Heart left ventricle (tissue), 16 donors: ENCODE data around the gene FARP1. TPM values are rescaled to one million over a fixed set of nuclear protein-coding genes. Genes with fewer than 3 reads are reported as not detected.

ENCODE experiments used
- ATAC-seq, 4 donors: fragments of 200-7000 bp; cut with Tn5 transposase; one replicate each; pipeline ENCODE4 v1.9.1; 2020 to 2022; ENCODE audit warnings: moderate library complexity in 4 of 4, mild to moderate bottlenecking in 3 of 4, moderate number of reproducible peaks in 1 of 4
- DNase-seq, 5 donors: peaks; one replicate each; pipeline ENCODE4 v3.0.0-alpha.2; 2020
- H3K27ac ChIP-seq, 12 donors: fragments of 200-600 bp; sonication (generic) in 4 of 12; one replicate each; pipeline versions ENCODE4 v1.5.0 to v1.8.0; 2016 to 2022; ENCODE audit warnings: mild to moderate bottlenecking in 2 of 12
- H3K27me3 ChIP-seq, 9 donors: fragments of 200-600 bp; sonication (generic) in 2 of 9; one replicate each; pipeline versions ENCODE4 v1.5.1 to v1.8.0; 2016 to 2022; ENCODE audit warnings: mild to moderate bottlenecking in 3 of 9
- H3K36me3 ChIP-seq, 9 donors: fragments of 200-600 bp; sonication (generic) in 2 of 9; one replicate each; pipeline versions ENCODE4 v1.5.0 to v1.8.0; 2018 to 2022; ENCODE audit warnings: mild to moderate bottlenecking in 2 of 9
- H3K4me1 ChIP-seq, 12 donors: fragments of 200-600 bp; sonication (generic) in 4 of 12; one replicate each; pipeline versions ENCODE4 v1.5.0 to v1.8.0; 2016 to 2022; ENCODE audit warnings: mild to moderate bottlenecking in 3 of 12
- H3K4me3 ChIP-seq, 12 donors: fragments of 200-600 bp; sonication (generic) in 4 of 12; one replicate each; pipeline versions ENCODE4 v1.5.0 to v1.8.0; 2017 to 2022; ENCODE audit warnings: mild to moderate bottlenecking in 9 of 12, moderate library complexity in 4 of 12
- H3K9me3 ChIP-seq, 12 donors: fragments of 200-600 bp; sonication (generic) in 4 of 12; one replicate each; pipeline versions ENCODE4 v1.5.0 to v1.8.0; 2016 to 2022; ENCODE audit warnings: mild to moderate bottlenecking in 1 of 12
- CTCF ChIP-seq, 12 donors: fragments of 200-600 bp; sonication (generic) in 4 of 12; IDR thresholded peaks; one replicate each; pipeline versions ENCODE4 v1.5.0 to v1.8.0; 2018 to 2022; ENCODE audit warnings: antibody characterized with exemption in 12 of 12, mild to moderate bottlenecking in 5 of 12
- POLR2A ChIP-seq, 2 donors: fragments of 450-650 bp; IDR thresholded peaks; one replicate each; pipeline ENCODE4 v1.6.1; 2017; ENCODE audit warnings: antibody characterized with exemption in 2 of 2, mild to moderate bottlenecking in 2 of 2, moderate library complexity in 2 of 2
- WGBS, 4 donors: extraction: QIAGEN DNeasy Blood & Tissue Kit in 2 of 4; methylation state at CpG; one replicate each; pipeline versions ENCODE4 v1.1.5 to v1.1.7; 2013 to 2018; 5-methylcytosine and 5-hydroxymethylcytosine counted together
- intact Hi-C, 10 donors: fragments of 100-400 bp; cut with DNase I; formaldehyde crosslinking; loops; one replicate each; pipeline versions ENCODE4 v1.11.1 to v1.14.2; 2022
- polyA plus RNA-seq, 2 donors: library from polyadenylated mRNA; stranded (reverse); fragments of 200-250 nt; gene quantifications; one replicate each; pipeline ENCODE4 v1.2.3, GENCODE V29; 2013
- total RNA-seq, 9 donors: library from RNA; depleted of rRNA in 2 of 9; stranded (reverse); fragments of >200 nt in 2 of 9; fragmentation: NEBNext Ultra II Directional in 3 of 9; extraction: Animal tissue kit (Norgen Biotek cat#: 25700) in 3 of 9; gene quantifications; one replicate each; pipeline versions ENCODE4 v1.1.0 to v1.2.4, GENCODE V29; 2016 to 2023
- donor health status: ischemic (EF 13 %, LVEDD 7.1; RV severe dilation, severe dysfunction).
- donor health status: healthy with polysubstance abuse.
- donor health status: DM: no; HTN: yes; CAD: no.
- donor health status: DM: no; HTN: no; CAD: no.
- donor health status: ischemic (EF 25% LVEDD 6.9; RV normal size, moderate dysfunction).
- donor health status: ischemic (EF 25% LVEDD 5.7; RV mildly dilated, moderate dysfunction).
- donor health status: healthy.
- donor health status: DM: yes; HTN: yes; CAD: no.
- donor health status: ischemic (EF 35%, LVEDD 5.7; RV mildly dilated, moderate dysfunction).
- donor health status: nonischemic (EF 11% LVEDD 7.7; RV severe dilation, severe dysfunction).
- donor health status: DM: yes; HTN: yes; CAD: no.
- donor health status: PGD.
- donor health status: ischemic (EF 29% LVEDD 5.4; RV normal size, mild dysfunction).
- donor health status: nonischemic (EF 23%, LVEDD 6.1; RV moderate dilation, normal function).

FARP1 gene
- total and polyA plus RNA-seq, 11 donors = 7.7 to 51.8 (median 22.3) TPM

- H3K36me3 ChIP-seq = no peaks in the 10 kb centered on the region
- intact Hi-C loops = loop anchor here in 1 of 10 donors (10.0 kb wide), 1 partner anchor 79 kb away; the partner anchor contains the start of gene FARP1
- no peaks in the 10 kb centered on the region for H3K27me3 ChIP-seq
- ATAC-seq = no peak
- no peak for TF ChIP-seq CTCF (IDR thresholded peaks at IDR 0.05)
- no peak for TF ChIP-seq POLR2A (IDR thresholded peaks at IDR 0.05)
- peaks cover 0 to 31% (median 9%) of the 10 kb centered on the region in 12 donors for H3K4me1 ChIP-seq
- H3K9me3 ChIP-seq = no peaks in the 10 kb centered on the region
- H3K4me3 ChIP-seq = no peak overlapping the region
- no peak overlapping the region for H3K27ac ChIP-seq
- DNase-seq = no peak
These were observed 80.8 kb downstream of the FARP1 start for GRCh38 chr13:98223741-98224140.

GRCh38 chr13:98224557-98224956 is 81.7 kb downstream of the FARP1 start:
- TF ChIP-seq CTCF (IDR thresholded peaks at IDR 0.05) = no peak
- no peak for TF ChIP-seq POLR2A (IDR thresholded peaks at IDR 0.05)

GRCh38 chr13:98225036-98225940 is 82.4 kb downstream of the FARP1 start:
- Histone ChIP-seq H3K4me3 (no peak overlapping the region), H3K4me1 (peaks cover 0 to 25% (median 9%) of the 10 kb centered on the region in 12 donors), H3K9me3 (no peaks in the 10 kb centered on the region), H3K36me3 (no peaks in the 10 kb centered on the region), H3K27me3 (no peaks in the 10 kb centered on the region), H3K27ac (no peak overlapping the region)
- intact Hi-C loops = loop anchor here in 1 of 10 donors (10.0 kb wide), 1 partner anchor 80 kb away; the partner anchor contains the start of gene FARP1
- TF ChIP-seq CTCF (IDR thresholded peaks at IDR 0.05) (no peak), POLR2A (IDR thresholded peaks at IDR 0.05) (no peak)
- 95 to 98% (median 97%) methylated on average over 20 of the region's 20 CpGs for WGBS, 4 donors
- no peak for DNase-seq
- no peak for ATAC-seq

More at GRCh38 chr13:98224557-98224956, 81.7 kb downstream of the FARP1 start:
- intact Hi-C loops = loop anchor here in 1 of 10 donors (10.0 kb wide), 1 partner anchor 80 kb away; the partner anchor contains the start of gene FARP1
- Histone ChIP-seq H3K27me3 (no peaks in the 10 kb centered on the region), H3K9me3 (no peaks in the 10 kb centered on the region), H3K27ac (no peak overlapping the region), H3K36me3 (no peaks in the 10 kb centered on the region), H3K4me1 (peaks cover 0 to 30% (median 9%) of the 10 kb centered on the region in 12 donors), H3K4me3 (no peak overlapping the region)
- 92 to 95% (median 94%) methylated on average over 5 of the region's 5 CpGs for WGBS, 4 donors
- DNase-seq = no peak
- no peak for ATAC-seq

- intact Hi-C loops = loop anchor here in 1 of 10 donors (10.0 kb wide), 1 partner anchor 82 kb away; the partner anchor contains the start of gene FARP1
- Histone ChIP-seq H3K27me3 (no peaks in the 10 kb centered on the region), H3K36me3 (no peaks in the 10 kb centered on the region), H3K27ac (no peak overlapping the region), H3K9me3 (peaks cover 0 to 8% (median 0%) of the 10 kb centered on the region in 12 donors), H3K4me1 (peaks cover 0 to 14% (median 3%) of the 10 kb centered on the region in 12 donors), H3K4me3 (no peak overlapping the region)
- 81 to 89% (median 86%) methylated on average over 5 of the region's 5 CpGs for WGBS, 4 donors
- DNase-seq = no peak
- TF ChIP-seq POLR2A (IDR thresholded peaks at IDR 0.05) (no peak), CTCF (IDR thresholded peaks at IDR 0.05) (no peak)
- ATAC-seq = no peak
These were observed 83.6 kb downstream of the FARP1 start for GRCh38 chr13:98226496-98226895.
